GM13977 (cell line): ENCODE measurements around the gene BANK1.

Experiments
- DNase-seq: peaks from one replicate; pipeline ENCODE4 v3.0.0; 2012; ENCODE audit warnings: low spot score
- CTCF ChIP-seq: IDR thresholded peaks from 2 replicates; pipeline ENCODE4 v1.5.1; 2012; ENCODE audit warnings: mild to moderate bottlenecking, control low read depth; ENCODE audit not compliant: insufficient read depth; ENCODE audit errors: extremely low read depth, missing control alignments
- in situ Hi-C: fragments of 300-500 bp; cut with MboI; formaldehyde crosslinking; loops from one replicate; pipeline ENCODE4 v1.12.0; 2022; ENCODE audit warnings: low sequenced_read_pairs, low pct_unique_long_range_greater_than_20kb, mixed read lengths, inconsistent platforms; ENCODE audit not compliant: unreplicated experiment

The BANK1 gene

GRCh38 chr4:102036619-102037376 is 246.3 kb downstream of the BANK1 start:
- no peak for DNase-seq
- in situ Hi-C loops: no loop called here
- no peak for TF ChIP-seq CTCF

DNA sequence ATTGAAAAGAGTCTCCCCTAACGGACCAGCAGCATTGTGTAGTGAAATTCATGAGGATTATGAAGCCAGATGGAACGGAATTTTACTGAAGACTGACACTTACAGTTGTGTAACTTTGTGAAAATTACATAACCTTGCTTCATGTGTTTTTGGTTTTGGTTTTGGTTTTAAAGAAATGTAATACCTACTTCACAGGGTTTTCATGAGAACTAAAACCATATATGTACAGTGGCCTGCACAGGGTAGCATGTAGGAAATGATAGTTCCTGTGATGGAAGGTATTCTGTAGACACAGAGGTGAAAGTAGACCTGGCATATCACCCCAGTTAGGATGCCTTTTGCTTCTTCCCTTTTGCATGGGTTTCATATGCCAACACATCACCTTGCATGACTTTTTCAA is 247.0 kb downstream of the BANK1 start:
- no peak for TF ChIP-seq CTCF
- in situ Hi-C loops: no loop called here
- no peak for DNase-seq

DNA sequence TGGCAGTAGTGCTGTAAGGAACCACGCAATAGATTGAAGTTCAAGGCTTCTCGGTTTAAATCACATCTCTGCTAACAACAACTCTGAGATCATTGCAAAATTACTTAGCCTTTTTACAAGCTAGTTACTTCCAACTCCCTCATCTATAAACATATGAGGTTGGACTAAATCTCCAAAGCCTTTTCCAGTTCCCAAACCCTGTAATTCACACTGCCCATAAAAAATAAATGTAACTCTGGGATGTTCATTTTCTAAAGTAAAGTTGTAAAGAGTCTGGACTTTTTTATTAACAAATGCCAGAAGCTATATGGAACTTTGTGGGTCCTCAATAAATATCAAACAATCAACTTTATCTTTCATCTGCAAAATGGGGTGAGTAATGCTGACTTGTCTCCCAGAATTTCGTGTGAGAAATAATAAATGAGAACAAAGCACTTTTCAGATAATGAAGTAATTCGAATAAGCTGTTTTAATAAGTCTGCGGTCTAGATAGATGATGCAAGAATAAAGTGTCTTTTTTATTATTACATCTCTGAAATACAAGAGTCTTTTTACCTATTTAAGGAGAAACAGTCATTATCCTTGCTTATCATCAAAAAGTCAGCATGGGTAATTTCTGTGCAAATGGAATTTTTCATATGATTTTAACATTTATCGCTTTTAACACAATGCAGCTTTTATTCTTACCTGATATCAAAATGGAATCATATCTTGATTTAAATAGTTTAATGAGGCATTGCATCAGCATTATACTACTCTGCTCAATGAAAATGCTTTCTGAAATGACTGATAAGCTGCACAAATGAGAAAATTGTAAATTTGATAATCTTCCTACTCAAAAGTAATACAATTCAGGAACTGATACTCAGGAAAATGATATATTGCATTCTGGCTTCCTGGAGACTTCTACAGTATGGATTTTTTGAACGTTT is 252.6 kb downstream of the BANK1 start:
- no peak for TF ChIP-seq CTCF
- no peak for DNase-seq
- in situ Hi-C loops: no loop called here

GRCh38 chr4:102047616-102048015 is 257.1 kb downstream of the BANK1 start:
- no peak for TF ChIP-seq CTCF
- no peak for DNase-seq
- in situ Hi-C loops: no loop called here

GRCh38 chr4:102055805-102056204 is 265.3 kb downstream of the BANK1 start:
- in situ Hi-C loops: no loop called here
- no peak for DNase-seq
- no peak for TF ChIP-seq CTCF

GRCh38 chr4:102057122-102057521 is 266.6 kb downstream of the BANK1 start:
- no peak for DNase-seq
- in situ Hi-C loops: no loop called here
- TF ChIP-seq CTCF: no peak
